HG03103 (cell line): ENCODE results near the gene ZSCAN26.
A peak's percentile ranks its signal among the peaks of the same experiment; 100 is the strongest.

Experiments
- ATAC-seq: cut with Tn5 transposase; IDR thresholded peaks from one replicate; pipeline ENCODE4 v1.9.1; 2021; ENCODE audit warnings: low read depth; ENCODE audit not compliant: unreplicated experiment

The ZSCAN26 gene

GRCh38 chr6:28266962-28267694 is at the start of gene ZSCAN26:
TSS of gene ZSCAN26 (plus strand) at chr6:28267143. CDS start at chr6:28271920, 4,777 bp downstream.
- ATAC-seq: peak; percentile 86

- ATAC-seq: no peak
Observed at GRCh38 chr6:28217890-28218289, 49.1 kb upstream of the ZSCAN26 start.

GRCh38 chr6:28218312-28219248 is 48.4 kb upstream of the ZSCAN26 start:
- ATAC-seq: peak; percentile 57

DNA sequence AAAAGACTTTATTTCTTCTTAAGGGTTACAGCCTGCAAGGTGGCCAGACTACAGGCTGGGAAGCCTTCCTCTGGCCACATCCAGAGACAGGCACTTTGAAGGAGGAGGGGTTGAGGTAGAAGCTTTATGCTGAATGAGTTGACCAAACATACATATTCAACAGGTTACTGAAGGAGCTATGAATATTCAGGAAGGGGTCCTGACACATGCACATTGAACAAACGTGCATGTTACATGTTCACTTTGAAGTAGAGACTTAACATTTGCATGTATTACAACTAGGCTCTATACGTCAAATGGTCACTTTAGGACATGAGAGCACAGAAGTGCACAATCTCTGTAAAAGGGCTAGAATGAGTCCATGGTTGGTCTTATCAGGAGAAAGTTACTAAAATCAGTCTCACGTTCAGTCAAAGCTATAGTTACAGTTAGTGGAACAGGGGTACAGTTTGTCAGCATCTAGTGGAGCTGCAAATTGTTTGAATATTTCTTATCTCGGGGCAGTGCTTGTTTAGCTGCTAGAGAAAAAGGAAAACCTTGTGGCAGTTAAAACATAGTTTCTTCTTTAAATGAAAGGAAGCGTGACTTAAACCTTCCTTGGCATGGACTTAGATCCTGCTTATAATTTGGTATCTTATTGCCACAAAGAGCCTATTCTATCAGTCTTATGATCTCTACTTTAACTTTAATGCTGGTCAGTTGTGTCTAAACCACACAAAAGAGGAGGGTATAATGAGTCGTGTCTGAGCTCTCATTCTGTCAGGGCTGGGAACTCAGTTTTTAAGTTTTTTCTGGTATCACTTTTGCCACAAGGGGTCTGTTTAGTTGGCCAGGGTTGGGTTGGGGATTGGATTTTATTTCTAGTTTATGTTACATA is 46.4 kb upstream of the ZSCAN26 start:
- ATAC-seq: no peak

DNA sequence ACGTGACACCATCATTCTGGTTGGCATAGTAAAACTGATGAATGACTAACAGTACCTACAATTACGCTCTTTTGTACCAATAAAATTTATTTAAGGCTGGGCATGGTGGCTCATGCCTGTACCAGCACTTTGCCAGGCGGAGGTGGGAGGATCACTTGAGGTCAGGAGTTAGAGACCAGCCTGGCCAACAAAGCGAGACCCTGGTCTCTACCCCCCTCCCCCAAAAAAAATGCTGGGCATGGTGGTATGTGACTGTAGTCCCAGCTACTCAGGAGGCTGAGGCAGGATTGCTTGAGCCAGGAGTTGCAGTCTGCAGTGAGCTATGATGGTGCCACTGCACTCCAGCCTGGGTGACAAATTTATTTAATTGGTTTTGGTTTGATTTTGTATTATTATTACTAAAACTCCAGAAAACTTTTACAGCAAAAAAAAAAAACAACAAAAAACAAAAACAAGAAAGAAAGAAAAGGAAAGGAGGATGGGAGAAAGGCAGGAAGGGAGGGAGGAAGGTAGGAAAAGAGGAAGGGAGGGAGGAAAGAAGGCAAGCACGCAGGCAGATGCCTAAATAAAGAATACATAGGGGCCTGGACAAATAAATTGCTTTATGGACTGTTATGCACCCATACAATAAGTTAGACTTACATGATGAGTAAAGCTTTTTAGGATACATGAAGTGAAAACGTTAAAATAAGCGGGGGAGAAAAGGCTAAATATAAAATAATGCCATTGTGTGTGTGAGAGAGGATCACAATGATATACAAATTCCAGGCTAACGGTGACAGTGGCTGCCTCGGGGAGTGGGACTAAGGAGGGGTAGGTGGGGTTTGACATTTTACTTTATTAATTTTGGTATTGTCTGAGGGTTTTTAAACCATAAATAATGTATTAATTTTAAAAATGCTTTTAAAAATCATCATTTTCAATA is 42.5 kb upstream of the ZSCAN26 start:
- ATAC-seq: no peak

GRCh38 chr6:28225056-28225834 is 41.7 kb upstream of the ZSCAN26 start, which contains the start of gene ZSCAN9:
TSS of gene ZSCAN9 (plus strand) at chr6:28225275. CDS start at chr6:28227085, 1,810 bp downstream.
- peak; percentile 69 for ATAC-seq

GRCh38 chr6:28226460-28226859 is 40.5 kb upstream of the ZSCAN26 start:
- no peak for ATAC-seq

DNA sequence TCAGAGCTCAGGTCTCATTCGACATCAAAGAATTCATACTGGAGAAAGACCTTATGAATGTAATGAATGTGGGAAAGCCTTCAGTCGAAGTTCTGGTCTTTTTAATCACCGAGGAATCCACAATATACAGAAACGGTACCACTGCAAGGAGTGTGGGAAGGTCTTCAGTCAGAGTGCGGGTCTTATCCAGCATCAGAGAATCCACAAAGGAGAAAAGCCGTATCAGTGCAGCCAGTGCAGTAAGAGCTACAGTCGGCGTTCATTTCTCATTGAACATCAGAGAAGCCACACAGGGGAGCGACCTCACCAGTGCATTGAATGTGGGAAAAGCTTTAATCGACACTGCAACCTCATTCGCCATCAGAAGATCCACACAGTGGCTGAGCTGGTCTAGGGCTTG is 34.2 kb upstream of the ZSCAN26 start:
- no peak for ATAC-seq

DNA sequence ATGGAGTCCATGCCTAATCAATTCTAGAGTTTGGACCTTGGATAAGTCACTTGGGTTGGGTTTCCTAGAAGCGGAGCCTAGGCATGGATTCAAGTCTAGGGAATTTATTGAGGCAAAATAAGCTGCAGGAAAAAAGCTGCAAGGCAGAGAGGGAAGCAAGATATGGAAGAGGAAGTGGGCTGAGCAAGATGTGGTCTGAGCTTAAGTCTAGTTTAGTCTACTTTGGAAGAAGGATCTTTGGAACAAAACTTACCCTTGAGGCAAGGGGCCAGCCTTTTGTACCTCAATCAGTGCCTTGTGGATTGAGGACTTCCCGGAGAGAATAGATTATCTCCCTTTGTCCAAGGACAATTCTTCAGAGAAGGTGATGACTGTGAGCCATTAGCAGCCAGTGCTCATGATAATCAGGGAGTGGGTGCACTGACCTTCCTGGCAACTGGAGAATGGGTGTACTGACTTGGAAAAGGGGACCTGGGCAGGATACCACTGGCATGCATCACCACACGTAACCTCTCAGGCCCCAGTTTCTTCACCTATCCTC is 31.0 kb upstream of the ZSCAN26 start:
- ATAC-seq: no peak

- no peak for ATAC-seq
Observed at GRCh38 chr6:28239636-28240035, 27.3 kb upstream of the ZSCAN26 start.

GRCh38 chr6:28240471-28240870 is 26.5 kb upstream of the ZSCAN26 start:
- ATAC-seq: no peak

- ATAC-seq: no peak
Observed at GRCh38 chr6:28243946-28244345, 23.0 kb upstream of the ZSCAN26 start.

DNA sequence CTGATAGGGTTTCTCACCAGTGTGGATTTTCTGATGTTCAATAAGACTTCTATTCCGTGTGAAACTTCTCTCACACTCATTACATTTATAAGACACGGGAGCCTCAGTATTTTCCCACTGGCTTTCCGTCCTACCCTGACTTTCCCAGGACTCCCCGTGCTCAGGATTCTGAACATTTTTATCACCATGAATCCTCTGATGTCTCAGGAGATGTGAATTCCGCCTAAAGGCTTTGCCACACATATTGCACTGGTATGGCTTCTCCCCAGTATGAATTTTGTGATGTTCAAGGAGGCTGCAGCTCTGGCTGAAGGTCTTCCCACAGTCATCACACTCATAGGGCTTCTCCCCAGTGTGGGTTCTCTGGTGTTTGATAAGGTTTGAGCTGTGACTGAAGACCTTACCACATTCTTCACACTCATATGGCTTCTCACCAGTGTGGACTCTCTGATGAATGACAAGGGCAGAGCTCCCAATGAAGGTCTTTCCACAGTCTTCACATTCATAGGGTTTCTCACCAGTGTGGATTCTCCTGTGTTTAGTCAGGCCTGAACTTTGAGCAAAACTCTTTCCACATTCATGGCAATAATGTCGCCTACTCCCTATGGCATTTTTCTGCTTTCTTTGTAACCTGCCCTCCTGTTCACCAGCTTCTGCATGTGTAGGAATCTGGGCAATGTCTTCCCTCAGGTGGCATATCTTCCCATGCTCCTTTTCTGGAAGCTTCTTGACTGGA is 21.6 kb upstream of the ZSCAN26 start:
- no peak for ATAC-seq

GRCh38 chr6:28248916-28249315 is 18.0 kb upstream of the ZSCAN26 start:
- ATAC-seq: no peak

GRCh38 chr6:28250747-28251146 is 16.2 kb upstream of the ZSCAN26 start:
- ATAC-seq: no peak

DNA sequence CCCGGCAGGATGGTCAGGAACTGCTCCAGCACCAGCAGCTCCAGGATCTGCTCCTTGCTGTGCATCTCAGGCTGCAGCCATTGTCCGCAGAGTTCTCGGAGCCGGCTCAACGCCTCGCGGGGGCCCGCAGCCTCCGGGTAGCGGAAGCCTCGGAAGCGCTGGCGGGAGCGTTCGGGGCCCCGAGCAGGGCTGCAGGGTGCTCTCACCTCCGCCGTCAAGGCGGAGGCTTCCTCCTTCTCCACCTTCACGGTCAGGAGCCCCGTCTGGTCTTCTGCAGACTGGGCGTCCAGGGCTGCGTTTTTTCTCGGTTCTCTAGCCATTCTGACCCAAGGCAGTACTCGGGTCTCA is 15.3 kb upstream of the ZSCAN26 start:
- no peak for ATAC-seq

- no peak for ATAC-seq
Observed at GRCh38 chr6:28252009-28252975, 14.7 kb upstream of the ZSCAN26 start, which contains the start of gene ZKSCAN4. TSS of gene ZKSCAN4 (minus strand) at chr6:28252269. CDS start at chr6:28251980, 289 bp downstream.
